ENCODE measurements around the gene NKX2-8. TPM values are rescaled to one million over a fixed set of nuclear protein-coding genes. Genes with fewer than 3 reads are reported as not detected.

Gene NKX2-8
- polyA plus RNA-seq, 1 donor (not counting 4 experiments of a cell fraction or from before 2014, with no cell fraction given): 0.07 TPM

Other genes with a start within 250 kb of the NKX2-8 start
- gene NKX2-1, start 62.4 kb downstream of the NKX2-8 start, polyA plus RNA-seq: not detected in 3 replicates
- 1.1 to 1.3 TPM (median 1.2 TPM) in 3 replicates for gene PAX9, start 79.2 kb upstream of the NKX2-8 start, polyA plus RNA-seq

Data from keratinocyte (primary cell).